IPS-18c (cell line): Measurements from ENCODE around the gene SLC45A2.
"Not testable (repeated sequence)": the region's sequence is repeated elsewhere in the genome, so short reads cannot be mapped to it uniquely, and the experiment has no call there.

Experiments used
- H3K4me3 ChIP-seq: 2 replicates; pipeline ENCODE4 v1.7.0; 2013; ENCODE audit warnings: low read depth, mild to moderate bottlenecking, low read length, moderate library complexity; ENCODE audit not compliant: insufficient read depth
- H3K9me3 ChIP-seq: one replicate; pipeline ENCODE4 v1.6.1; 2013; ENCODE audit warnings: mild to moderate bottlenecking, low read length, moderate library complexity; ENCODE audit not compliant: control insufficient read depth, insufficient read depth

Gene SLC45A2, protein sequence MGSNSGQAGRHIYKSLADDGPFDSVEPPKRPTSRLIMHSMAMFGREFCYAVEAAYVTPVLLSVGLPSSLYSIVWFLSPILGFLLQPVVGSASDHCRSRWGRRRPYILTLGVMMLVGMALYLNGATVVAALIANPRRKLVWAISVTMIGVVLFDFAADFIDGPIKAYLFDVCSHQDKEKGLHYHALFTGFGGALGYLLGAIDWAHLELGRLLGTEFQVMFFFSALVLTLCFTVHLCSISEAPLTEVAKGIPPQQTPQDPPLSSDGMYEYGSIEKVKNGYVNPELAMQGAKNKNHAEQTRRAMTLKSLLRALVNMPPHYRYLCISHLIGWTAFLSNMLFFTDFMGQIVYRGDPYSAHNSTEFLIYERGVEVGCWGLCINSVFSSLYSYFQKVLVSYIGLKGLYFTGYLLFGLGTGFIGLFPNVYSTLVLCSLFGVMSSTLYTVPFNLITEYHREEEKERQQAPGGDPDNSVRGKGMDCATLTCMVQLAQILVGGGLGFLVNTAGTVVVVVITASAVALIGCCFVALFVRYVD

DNA sequence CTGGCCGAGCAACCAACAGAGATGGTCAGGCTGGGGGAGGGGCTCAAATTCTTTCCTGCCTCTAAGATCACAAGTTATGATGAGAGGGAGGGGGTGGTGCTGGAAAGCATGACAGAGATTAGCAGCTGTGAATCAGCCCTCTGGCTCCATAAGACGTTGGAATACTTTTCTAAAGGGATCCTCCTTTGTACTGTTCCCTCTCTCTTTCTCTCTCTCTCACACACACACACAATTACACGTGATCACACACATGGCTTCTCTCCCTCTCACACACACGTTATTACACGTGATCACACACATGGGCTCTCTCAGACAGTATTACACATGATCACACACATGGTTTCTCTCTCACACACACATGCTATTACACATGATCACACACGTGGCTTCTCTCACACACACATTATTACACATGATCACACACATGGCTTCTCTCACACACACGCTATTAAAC lies at the start of gene SLC45A2:
SLC45A2 (minus strand) TSS at position 23 of the 454 bp plus-strand sequence. CDS start 110 bp downstream, outside the sequence.
- H3K9me3 ChIP-seq = no peaks in the 10 kb centered on the region
- H3K4me3 ChIP-seq = no peak within 1 kb of the TSS

DNA sequence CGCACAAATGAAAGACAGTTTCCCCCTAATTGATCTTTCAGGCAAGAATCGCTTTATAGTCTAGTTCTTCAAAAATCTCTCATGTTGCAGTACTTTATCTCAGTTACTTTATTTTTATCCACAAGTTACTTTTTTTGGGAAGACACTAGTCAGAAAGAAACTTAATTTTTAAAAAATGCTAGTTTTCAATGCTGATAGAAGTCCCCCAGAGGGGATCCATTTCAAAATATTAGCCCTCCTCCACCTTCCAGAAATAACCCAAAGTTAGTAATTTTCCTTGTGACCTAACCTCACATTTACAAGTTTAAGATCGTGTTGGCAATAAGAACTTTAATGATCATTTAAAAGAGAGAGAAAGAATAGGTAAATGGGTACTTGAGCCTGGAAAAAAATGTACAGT lies 47.5 kb upstream of the SLC45A2 start:
- no peak overlapping the region for H3K4me3 ChIP-seq

GRCh38 chr5:34031117-34031516 lies 46.6 kb upstream of the SLC45A2 start:
- H3K9me3 ChIP-seq = no peaks in the 10 kb centered on the region

More for the DNA sequence above, 47.5 kb upstream of the SLC45A2 start:
- no peaks in the 10 kb centered on the region for H3K9me3 ChIP-seq

GRCh38 chr5:34030585-34030984 lies 46.1 kb upstream of the SLC45A2 start:
- H3K9me3 ChIP-seq, H3K4me3 ChIP-seq: not testable (repeated sequence)

More at GRCh38 chr5:34031117-34031516, 46.6 kb upstream of the SLC45A2 start:
- H3K4me3 ChIP-seq = no peak overlapping the region

DNA sequence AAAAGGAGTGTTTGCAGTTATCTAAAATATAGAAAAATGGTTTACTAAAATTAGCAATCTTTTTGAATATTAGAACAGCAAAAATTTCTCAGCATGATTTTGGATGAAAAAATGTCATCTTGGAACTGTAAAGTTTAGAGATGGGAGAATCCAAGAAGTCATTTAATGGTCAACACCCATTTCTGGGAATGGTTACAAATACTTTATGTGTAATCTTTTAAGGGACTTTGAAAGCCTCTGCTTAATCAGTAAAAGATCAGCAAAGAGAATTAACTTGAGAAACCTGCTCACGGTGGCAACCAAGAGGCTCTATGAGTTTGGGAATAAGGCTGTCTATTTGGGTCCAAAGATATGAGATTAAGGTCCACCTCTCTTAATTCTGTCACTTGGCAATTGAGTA lies 45.6 kb upstream of the SLC45A2 start:
- no peak overlapping the region for H3K4me3 ChIP-seq
- no peaks in the 10 kb centered on the region for H3K9me3 ChIP-seq

- H3K4me3 ChIP-seq = no peak overlapping the region
- H3K9me3 ChIP-seq = no peaks in the 10 kb centered on the region
These were observed 43.9 kb upstream of the SLC45A2 start for GRCh38 chr5:34028349-34028748.

DNA sequence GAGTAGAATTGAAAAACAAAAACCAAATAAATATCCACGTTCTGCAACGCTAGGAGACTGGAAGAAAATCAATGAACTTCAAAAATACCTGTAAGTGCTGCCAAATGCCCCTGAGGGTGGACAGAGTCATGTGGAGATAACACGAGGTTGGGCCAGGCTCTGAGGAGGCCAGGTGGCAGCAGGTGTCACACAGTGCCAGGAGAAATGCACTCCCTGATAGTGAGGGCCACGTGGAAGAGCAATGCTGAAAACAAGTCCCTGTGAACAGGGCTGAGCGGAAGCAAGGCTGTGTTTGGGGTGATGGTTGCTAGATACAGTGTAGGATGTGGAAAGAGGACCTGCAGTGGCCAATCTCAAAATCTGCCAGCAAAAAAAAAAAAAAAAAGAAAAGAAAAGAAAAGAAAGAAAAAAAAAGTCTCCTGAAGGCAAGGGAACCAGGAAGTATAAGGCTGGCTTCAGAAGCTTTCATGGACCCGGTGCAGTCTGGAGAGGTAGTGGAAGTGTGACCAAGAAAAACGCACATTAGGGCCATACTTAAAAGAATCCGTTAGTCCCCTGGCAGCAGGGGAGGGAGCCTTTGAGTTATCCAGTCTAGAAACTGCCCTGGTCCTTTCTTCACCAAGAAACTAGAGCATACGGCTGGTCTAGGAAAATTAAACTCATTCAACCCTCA lies 41.7 kb upstream of the SLC45A2 start:
- Histone ChIP-seq H3K4me3 (no peak overlapping the region), H3K9me3 (no peaks in the 10 kb centered on the region)

DNA sequence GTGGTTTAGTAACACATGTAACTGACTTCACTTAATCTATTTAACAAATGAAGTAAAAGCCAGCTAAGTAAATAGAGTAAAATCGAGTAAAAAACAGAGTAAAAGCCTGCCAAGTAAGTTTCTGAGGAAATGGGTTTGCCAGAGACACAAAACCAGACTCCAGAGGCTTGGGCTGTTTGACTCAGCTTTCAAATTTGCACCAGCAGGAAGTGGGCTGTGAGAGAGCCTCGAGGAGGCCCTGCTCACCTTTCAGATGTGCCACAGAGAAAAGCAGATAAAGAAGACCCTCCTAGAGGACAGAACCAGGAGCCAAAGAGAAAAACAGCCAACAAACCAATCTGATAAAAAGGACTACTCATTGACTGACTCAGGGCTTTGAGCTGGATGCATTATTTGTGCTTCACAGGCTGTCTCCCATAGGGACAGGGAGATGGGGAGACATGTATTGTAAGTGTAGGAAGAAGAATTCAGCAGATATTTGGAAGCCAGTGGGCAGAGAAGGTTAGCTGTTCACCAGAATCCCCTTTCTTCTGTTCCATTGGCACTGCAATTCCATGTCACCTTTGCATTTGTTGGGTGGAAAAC lies 37.7 kb upstream of the SLC45A2 start:
- H3K4me3 ChIP-seq = no peak overlapping the region
- no peaks in the 10 kb centered on the region for H3K9me3 ChIP-seq

GRCh38 chr5:34021334-34021733 lies 36.8 kb upstream of the SLC45A2 start:
- H3K9me3 ChIP-seq = no peaks in the 10 kb centered on the region
- H3K4me3 ChIP-seq = no peak overlapping the region

DNA sequence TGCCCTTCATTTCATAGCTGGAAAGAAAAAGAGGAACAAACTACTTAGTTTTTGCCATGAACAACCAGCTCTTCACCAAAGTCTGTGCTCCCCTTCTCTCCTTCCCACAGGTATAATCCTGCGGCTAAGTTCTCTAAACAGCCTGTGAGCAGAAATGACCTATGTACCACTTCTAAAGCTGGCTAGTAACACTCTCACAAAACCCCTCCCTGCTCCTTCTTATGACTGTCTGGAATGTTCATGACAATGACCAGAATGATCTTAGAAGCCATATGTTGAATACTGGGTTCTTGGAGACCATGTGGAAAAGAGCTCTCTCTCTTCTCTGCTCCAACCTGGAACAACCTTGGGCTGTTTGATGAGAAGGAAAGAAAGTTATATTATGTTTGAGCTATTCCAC lies 36.2 kb upstream of the SLC45A2 start:
- no peak overlapping the region for H3K4me3 ChIP-seq

DNA sequence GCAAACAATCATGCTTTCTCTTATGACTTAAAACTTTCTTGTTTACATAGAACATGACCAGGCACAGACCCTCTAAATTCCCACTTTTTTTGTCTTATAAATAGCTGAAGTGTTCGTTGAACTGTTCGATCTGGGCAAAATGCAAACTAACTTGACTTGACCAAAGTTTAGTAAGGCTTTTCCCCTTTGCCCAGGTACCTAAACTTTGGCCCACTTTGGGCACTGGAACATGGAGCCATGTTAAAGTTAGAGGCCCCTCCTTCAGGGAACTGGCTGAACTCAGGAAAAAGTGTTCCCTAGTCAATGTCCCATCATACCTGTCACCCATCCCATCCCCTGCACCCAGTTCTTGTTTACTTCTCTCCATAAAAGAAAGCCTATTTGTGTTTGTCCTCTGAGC lies 32.8 kb upstream of the SLC45A2 start:
- Histone ChIP-seq H3K4me3 (no peak overlapping the region), H3K9me3 (no peaks in the 10 kb centered on the region)

More for the DNA sequence above, 36.2 kb upstream of the SLC45A2 start:
- H3K9me3 ChIP-seq = no peaks in the 10 kb centered on the region

DNA sequence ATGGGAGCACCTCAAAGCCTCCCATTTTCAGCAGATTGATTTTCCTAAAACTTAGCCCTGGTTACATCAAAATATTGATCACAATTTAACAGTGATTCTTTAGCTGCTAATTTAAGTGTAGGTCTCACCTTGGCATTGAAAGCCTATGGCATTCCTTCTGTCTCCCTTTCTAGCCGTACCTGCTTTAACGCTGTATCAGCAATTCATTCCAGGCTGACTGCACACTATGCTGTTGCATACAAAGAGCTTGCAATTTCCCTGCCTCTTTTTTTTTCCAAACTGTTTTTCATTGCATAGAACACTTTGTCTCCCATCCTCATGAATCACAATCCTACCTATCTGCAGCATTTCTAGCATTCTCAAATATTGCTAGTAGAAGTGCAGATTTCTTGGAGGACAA lies 32.3 kb upstream of the SLC45A2 start:
- Histone ChIP-seq H3K9me3 (no peaks in the 10 kb centered on the region), H3K4me3 (no peak overlapping the region)

DNA sequence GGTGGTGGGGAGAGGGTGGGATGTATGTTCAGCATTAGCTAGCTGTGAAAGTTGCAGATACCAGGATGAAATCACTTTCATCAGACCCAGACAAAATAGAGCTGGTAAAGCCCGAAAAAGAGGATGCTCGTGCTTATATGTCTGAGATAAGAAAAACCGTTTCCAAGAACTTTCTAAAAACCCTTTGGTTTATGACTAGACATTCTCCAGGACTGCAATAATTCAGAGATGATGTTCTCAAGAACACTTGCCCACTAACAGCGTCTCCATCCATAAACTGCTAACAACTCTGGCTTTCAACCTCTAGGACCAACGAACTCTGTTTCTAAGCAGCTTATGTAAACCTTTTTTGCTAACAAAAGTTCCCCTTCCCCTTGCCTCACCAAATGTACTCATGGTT lies 31.7 kb upstream of the SLC45A2 start:
- H3K4me3 ChIP-seq = no peak overlapping the region
- H3K9me3 ChIP-seq = no peaks in the 10 kb centered on the region

GRCh38 chr5:34015120-34015822 lies 30.8 kb upstream of the SLC45A2 start:
- H3K9me3 ChIP-seq = no peaks in the 10 kb centered on the region

GRCh38 chr5:34014626-34015025 lies 30.1 kb upstream of the SLC45A2 start:
- H3K4me3 ChIP-seq = no peak overlapping the region
- H3K9me3 ChIP-seq = no peaks in the 10 kb centered on the region

More at GRCh38 chr5:34015120-34015822, 30.8 kb upstream of the SLC45A2 start:
- no peak overlapping the region for H3K4me3 ChIP-seq

DNA sequence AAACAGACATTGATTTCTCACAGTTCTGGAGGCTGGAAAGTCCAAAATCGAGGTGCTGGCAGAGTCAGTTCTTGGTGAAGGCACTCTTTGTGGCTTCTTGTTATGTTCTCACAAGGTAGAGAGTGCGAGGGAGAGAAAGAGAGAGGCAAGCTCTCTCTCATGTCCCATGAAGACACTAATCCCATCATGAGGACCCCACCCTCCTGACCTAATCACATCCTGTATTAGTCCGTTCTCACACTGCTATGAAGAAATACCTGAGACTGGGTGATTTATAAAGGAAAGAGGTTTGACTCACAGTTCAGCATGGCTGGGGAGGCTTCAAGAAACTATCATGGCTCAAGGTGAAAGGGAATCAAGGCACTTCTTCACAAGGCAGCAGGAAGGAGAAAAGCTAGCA lies 29.1 kb upstream of the SLC45A2 start:
- no peaks in the 10 kb centered on the region for H3K9me3 ChIP-seq
- H3K4me3 ChIP-seq = no peak overlapping the region

GRCh38 chr5:34012791-34013190 lies 28.3 kb upstream of the SLC45A2 start:
- Histone ChIP-seq H3K4me3 (no peak overlapping the region), H3K9me3 (no peaks in the 10 kb centered on the region)
